Fibroblast of villous mesenchyme (primary cell): ENCODE measurements around the gene NDUFS6. TPM values are rescaled to one million over a fixed set of nuclear protein-coding genes. Genes with fewer than 3 reads are reported as not detected.
"Not testable (repeated sequence)": the region's sequence is repeated elsewhere in the genome, so short reads cannot be mapped to it uniquely, and the experiment has no call there.

Source experiments
- DNase-seq: peaks from one replicate; pipeline ENCODE4 v3.0.0-alpha.2; 2010; ENCODE audit warnings: low read depth
- H3K4me3 ChIP-seq: 2 replicates; pipeline ENCODE4 v1.5.1; 2011; ENCODE audit warnings: low read depth, mild to moderate bottlenecking, low read length
- CTCF ChIP-seq: IDR thresholded peaks from 2 replicates; pipeline ENCODE4 v1.5.1; 2012; ENCODE audit warnings: low read depth, mild to moderate bottlenecking, low read length; ENCODE audit not compliant: insufficient read depth
- total RNA-seq: library from RNA; depleted of rRNA; stranded (reverse); fragments of >200 nt; gene quantifications from 2 replicates; pipeline ENCODE4 v1.2.3, GENCODE V29; 2012

The NDUFS6 gene
- total RNA-seq, 1 donor, result 22.9 TPM

- DNase-seq, result no peak
- no peak overlapping the region for H3K4me3 ChIP-seq
- no peak for TF ChIP-seq CTCF
These were observed 38.9 kb downstream of the NDUFS6 start for GRCh38 chr5:1840071-1840547.

GRCh38 chr5:1840741-1841521 is 39.7 kb downstream of the NDUFS6 start:
- no peak for DNase-seq
- TF ChIP-seq CTCF, result no peak
- no peak overlapping the region for H3K4me3 ChIP-seq

- DNase-seq, result no peak
- TF ChIP-seq CTCF, result no peak
- H3K4me3 ChIP-seq, result no peak overlapping the region
These were observed 41.0 kb downstream of the NDUFS6 start for GRCh38 chr5:1842004-1842819.

GRCh38 chr5:1843761-1844160 is 42.6 kb downstream of the NDUFS6 start:
- DNase-seq, H3K4me3 ChIP-seq: not testable (repeated sequence)

- DNase-seq, result no peak
- TF ChIP-seq CTCF, result no peak
- no peak overlapping the region for H3K4me3 ChIP-seq
These were observed 43.7 kb downstream of the NDUFS6 start for GRCh38 chr5:1844708-1845436.

- DNase-seq, result no peak
- TF ChIP-seq CTCF, result no peak
- no peak overlapping the region for H3K4me3 ChIP-seq
These were observed 44.5 kb downstream of the NDUFS6 start for GRCh38 chr5:1845696-1846095.

- no peak for TF ChIP-seq CTCF
- no peak for DNase-seq
- H3K4me3 ChIP-seq, result no peak overlapping the region
These were observed 45.4 kb downstream of the NDUFS6 start for GRCh38 chr5:1846583-1846982.
